ENCODE measurements around the gene VBP1.

Gene VBP1

DNA sequence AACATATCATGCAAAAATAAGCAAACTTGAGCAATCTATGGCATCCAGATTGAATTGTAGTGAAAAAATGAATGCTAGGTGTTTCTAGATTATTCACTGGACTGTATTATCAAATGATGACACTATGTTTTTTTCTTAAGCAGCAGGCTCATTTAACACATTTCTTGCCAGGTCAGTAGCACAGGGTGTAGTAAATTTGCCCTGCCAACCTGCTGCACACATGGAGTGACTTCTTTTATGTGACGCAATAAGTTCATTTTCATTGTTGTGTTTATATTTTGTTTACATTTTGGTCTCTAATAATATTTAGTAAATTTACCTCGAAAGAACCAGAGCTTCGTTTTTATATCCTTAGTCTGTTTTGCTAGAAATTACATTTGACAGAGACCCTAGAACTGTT lies 9.5 kb downstream of the VBP1 start:
- Histone ChIP-seq H3K36me3 (ENCODE audit: control insufficient read depth, insufficient read depth, low read length, severe bottlenecking) (peaks cover 28% of the 10 kb centered on the region), H3K4me1 (ENCODE audit: control insufficient read depth, insufficient read depth, low read length) (no peaks in the 10 kb centered on the region), H3K4me3 (ENCODE audit: low read length) (no peak overlapping the region), H3K27me3 (replicated peaks; ENCODE audit: control insufficient read depth, insufficient read depth, low read length) (no peaks in the 10 kb centered on the region), H3K9me3 (ENCODE audit: control insufficient read depth, low read length) (no peaks in the 10 kb centered on the region), H3K9ac (ENCODE audit: low read length) (no peak overlapping the region)
- DNase-seq (ENCODE audit: low read depth) = no peak

DNA sequence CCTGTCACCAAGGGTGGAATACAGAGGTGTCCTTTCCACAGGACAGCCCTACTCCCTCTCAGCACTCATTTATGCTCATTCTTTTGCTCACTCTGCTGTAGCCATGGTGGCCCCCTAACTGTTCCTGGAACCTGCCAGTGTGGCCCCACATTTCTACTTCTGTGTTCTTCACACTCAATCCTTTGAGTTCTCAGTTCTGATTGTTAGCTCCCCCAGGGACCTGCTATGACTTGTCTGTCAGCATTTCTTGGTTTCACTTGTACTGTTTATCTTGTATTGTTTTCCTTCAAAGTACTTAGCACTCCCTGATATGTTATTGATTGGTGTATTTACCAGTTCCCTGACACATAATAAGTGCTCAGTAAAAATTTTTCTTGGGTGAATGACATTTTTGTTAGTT lies 14.9 kb downstream of the VBP1 start:
- Histone ChIP-seq H3K27me3 (replicated peaks; ENCODE audit: control insufficient read depth, insufficient read depth, low read length) (no peaks in the 10 kb centered on the region), H3K9ac (ENCODE audit: low read length) (no peak overlapping the region), H3K9me3 (ENCODE audit: control insufficient read depth, low read length) (no peaks in the 10 kb centered on the region), H3K36me3 (ENCODE audit: control insufficient read depth, insufficient read depth, low read length, severe bottlenecking) (peaks cover 28% of the 10 kb centered on the region), H3K4me3 (ENCODE audit: low read length) (no peak overlapping the region), H3K4me1 (ENCODE audit: control insufficient read depth, insufficient read depth, low read length) (no peaks in the 10 kb centered on the region)
- no peak for DNase-seq (ENCODE audit: low read depth)

DNA sequence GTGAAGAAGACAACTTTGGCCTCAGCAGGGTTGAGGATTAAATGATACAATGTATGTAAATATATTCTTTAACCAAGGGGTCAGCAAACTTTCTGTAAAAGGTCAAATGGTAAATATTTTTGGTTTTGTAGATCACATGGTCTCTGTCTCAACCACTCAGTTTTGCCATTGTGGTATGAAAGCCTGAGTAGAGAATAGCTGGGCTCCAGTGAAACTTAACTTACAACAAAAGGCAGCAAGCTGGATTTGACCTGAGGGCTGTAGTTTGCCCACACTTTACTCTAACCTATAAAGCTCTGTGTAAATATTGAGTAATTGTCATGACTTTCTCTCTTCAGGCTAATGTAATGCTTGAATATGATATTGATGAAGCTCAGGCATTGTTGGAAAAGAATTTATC lies 19.6 kb downstream of the VBP1 start:
- no peak overlapping the region for H3K9ac ChIP-seq (ENCODE audit: low read length)
- no peaks in the 10 kb centered on the region for H3K9me3 ChIP-seq (ENCODE audit: control insufficient read depth, low read length)
- H3K27me3 ChIP-seq (replicated peaks; ENCODE audit: control insufficient read depth, insufficient read depth, low read length) = no peaks in the 10 kb centered on the region
- H3K4me3 ChIP-seq (ENCODE audit: low read length) = no peak overlapping the region
- no peaks in the 10 kb centered on the region for H3K4me1 ChIP-seq (ENCODE audit: control insufficient read depth, insufficient read depth, low read length)
- peaks cover 38% of the 10 kb centered on the region for H3K36me3 ChIP-seq (ENCODE audit: control insufficient read depth, insufficient read depth, low read length, severe bottlenecking)
- no peak for DNase-seq (ENCODE audit: low read depth)

DNA sequence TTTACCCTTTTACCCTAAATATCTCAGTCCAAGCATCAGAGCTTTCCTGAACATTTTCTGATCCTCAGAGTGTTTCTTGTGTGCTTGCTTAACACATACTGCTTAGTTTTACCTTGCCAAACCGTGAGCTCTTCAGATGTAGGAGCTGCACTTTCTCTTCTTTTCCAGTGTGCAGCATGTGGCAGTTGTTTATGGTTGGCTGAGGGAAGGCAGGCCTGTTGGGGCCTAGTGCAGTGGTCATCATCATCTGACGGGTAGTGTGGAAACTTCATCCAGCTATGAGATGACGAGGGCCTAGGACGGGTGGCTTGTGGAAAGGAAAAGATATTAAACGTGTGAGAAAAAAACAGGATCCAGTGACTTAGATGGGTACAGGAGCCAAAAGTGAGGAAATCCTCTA lies 21.5 kb downstream of the VBP1 start:
- Histone ChIP-seq H3K9ac (ENCODE audit: low read length) (no peak overlapping the region), H3K4me3 (ENCODE audit: low read length) (no peak overlapping the region), H3K36me3 (ENCODE audit: control insufficient read depth, insufficient read depth, low read length, severe bottlenecking) (peaks cover 37% of the 10 kb centered on the region), H3K27me3 (replicated peaks; ENCODE audit: control insufficient read depth, insufficient read depth, low read length) (no peaks in the 10 kb centered on the region), H3K4me1 (ENCODE audit: control insufficient read depth, insufficient read depth, low read length) (no peaks in the 10 kb centered on the region), H3K9me3 (ENCODE audit: control insufficient read depth, low read length) (no peaks in the 10 kb centered on the region)
- DNase-seq (ENCODE audit: low read depth) = no peak

DNA sequence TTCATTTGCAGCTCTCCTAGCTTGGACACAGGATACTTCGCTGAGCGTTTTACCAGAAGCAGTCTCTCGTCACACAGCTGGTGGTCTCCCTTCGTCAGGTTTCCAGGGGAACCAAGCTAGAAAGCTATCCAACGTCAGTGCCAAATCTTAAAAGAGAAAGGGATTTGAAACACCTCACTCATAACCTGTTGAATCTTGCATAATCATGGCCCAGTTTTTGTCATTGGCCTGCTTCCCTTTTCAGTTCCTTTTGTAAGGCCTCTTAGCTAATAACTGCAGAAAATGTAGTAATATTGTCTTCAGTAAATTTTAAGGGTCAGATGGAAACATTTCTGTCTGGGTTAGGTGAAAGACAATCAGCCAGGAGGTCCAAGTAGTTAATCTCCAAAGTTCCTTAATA lies 26.0 kb downstream of the VBP1 start:
- Histone ChIP-seq H3K36me3 (ENCODE audit: control insufficient read depth, insufficient read depth, low read length, severe bottlenecking) (peaks cover 26% of the 10 kb centered on the region), H3K27me3 (replicated peaks; ENCODE audit: control insufficient read depth, insufficient read depth, low read length) (no peaks in the 10 kb centered on the region), H3K4me1 (ENCODE audit: control insufficient read depth, insufficient read depth, low read length) (no peaks in the 10 kb centered on the region), H3K9ac (ENCODE audit: low read length) (no peak overlapping the region), H3K4me3 (ENCODE audit: low read length) (no peak overlapping the region), H3K9me3 (ENCODE audit: control insufficient read depth, low read length) (no peaks in the 10 kb centered on the region)
- no peak for DNase-seq (ENCODE audit: low read depth)

DNA sequence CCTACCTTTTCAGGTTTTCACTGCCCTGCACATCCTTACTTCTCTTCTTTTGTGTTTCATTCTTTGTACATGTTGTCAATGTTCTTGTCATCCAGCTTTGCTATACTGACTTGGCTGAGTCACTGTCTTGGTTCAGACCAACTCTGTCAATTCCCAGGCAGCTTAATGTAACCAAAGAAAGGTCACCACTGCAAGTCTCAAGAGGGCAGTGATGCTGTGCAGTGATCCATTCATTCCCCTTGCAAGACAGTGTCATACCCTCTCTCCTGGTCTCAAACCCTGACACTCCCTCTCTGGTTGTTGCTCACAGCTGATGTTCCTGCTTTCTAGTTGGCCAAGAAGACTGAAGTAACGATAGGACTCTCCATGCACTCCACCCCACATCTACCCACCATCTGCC lies 30.5 kb downstream of the VBP1 start:
- peaks cover 2% of the 10 kb centered on the region for H3K9me3 ChIP-seq (ENCODE audit: control insufficient read depth, low read length)
- no peak for DNase-seq (ENCODE audit: low read depth)

DNA sequence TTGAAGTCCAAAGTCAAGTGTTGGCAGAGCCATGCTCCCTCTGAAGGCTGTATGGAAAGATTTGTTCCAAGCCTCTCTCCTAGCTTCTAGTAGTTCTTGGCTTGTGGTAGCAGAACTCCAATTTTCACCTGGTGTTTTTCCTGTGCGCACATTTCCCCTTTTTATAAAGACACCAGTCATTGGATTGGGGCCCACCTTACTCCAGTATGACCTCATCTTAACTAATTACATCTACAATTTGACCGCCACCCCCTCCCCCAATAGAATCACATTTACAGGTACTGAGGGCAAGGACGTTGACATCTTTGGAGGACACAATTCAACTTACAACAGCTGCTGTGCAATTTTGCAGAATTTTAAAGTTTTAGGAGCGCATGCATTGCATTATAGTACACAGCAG lies 31.2 kb downstream of the VBP1 start:
- Histone ChIP-seq H3K4me1 (ENCODE audit: control insufficient read depth, insufficient read depth, low read length) (no peaks in the 10 kb centered on the region), H3K9me3 (ENCODE audit: control insufficient read depth, low read length) (peaks cover 4% of the 10 kb centered on the region), H3K36me3 (ENCODE audit: control insufficient read depth, insufficient read depth, low read length, severe bottlenecking) (no peaks in the 10 kb centered on the region), H3K9ac (ENCODE audit: low read length) (no peak overlapping the region), H3K4me3 (ENCODE audit: low read length) (no peak overlapping the region), H3K27me3 (replicated peaks; ENCODE audit: control insufficient read depth, insufficient read depth, low read length) (no peaks in the 10 kb centered on the region)
- no peak for DNase-seq (ENCODE audit: low read depth)

More for the DNA sequence above, 30.5 kb downstream of the VBP1 start:
- Histone ChIP-seq H3K4me3 (ENCODE audit: low read length) (no peak overlapping the region), H3K9ac (ENCODE audit: low read length) (no peak overlapping the region), H3K36me3 (ENCODE audit: control insufficient read depth, insufficient read depth, low read length, severe bottlenecking) (no peaks in the 10 kb centered on the region), H3K4me1 (ENCODE audit: control insufficient read depth, insufficient read depth, low read length) (no peaks in the 10 kb centered on the region), H3K27me3 (replicated peaks; ENCODE audit: control insufficient read depth, insufficient read depth, low read length) (no peaks in the 10 kb centered on the region)

DNA sequence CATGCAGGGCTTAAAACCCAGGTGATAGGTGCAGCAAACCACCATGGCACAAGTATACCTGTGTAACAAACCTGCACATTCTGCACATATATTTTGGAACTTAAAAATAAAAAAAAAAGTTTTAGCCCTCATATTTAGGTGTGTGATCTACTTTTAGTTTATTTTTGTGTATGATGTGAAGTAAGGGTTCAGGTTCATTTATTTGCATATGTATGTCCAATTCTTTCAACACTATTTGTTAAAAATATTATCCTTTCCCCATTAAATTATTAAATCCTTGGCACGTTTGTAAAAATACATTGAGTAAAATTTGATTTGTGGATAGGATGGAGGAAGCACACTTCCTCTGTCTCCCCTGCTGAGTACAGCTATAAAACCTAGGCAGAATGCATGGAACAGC lies 35.1 kb downstream of the VBP1 start:
- no peaks in the 10 kb centered on the region for H3K27me3 ChIP-seq (replicated peaks; ENCODE audit: control insufficient read depth, insufficient read depth, low read length)
- DNase-seq (ENCODE audit: low read depth) = no peak
- H3K9ac ChIP-seq (ENCODE audit: low read length) = no peak overlapping the region
- H3K4me3 ChIP-seq (ENCODE audit: low read length) = no peak overlapping the region
- H3K9me3 ChIP-seq (ENCODE audit: control insufficient read depth, low read length) = peaks cover 4% of the 10 kb centered on the region
- no peaks in the 10 kb centered on the region for H3K36me3 ChIP-seq (ENCODE audit: control insufficient read depth, insufficient read depth, low read length, severe bottlenecking)
- no peaks in the 10 kb centered on the region for H3K4me1 ChIP-seq (ENCODE audit: control insufficient read depth, insufficient read depth, low read length)

DNA sequence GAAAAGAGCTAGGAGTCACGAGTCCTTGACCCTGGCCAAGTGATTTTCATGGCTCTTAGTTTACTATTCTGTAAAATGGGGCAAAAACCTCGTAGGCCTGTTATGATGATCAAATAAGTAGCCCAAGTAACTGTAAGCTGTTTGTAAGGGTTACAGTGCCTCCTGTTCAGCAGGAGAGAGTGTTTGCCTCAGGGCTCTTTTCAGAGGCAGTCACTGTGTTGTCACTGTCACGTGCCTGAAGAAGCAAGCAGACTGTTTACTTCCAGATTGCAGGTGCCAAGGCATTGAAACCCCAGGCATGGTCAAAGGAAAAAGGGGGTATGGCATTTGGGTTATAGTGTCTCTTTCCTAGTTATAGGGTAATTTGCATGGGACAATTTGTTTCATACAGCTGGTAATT lies 43.5 kb downstream of the VBP1 start:
- Histone ChIP-seq H3K27me3 (replicated peaks; ENCODE audit: control insufficient read depth, insufficient read depth, low read length) (no peaks in the 10 kb centered on the region), H3K4me3 (ENCODE audit: low read length) (no peak overlapping the region), H3K36me3 (ENCODE audit: control insufficient read depth, insufficient read depth, low read length, severe bottlenecking) (no peaks in the 10 kb centered on the region), H3K9ac (ENCODE audit: low read length) (no peak overlapping the region), H3K4me1 (ENCODE audit: control insufficient read depth, insufficient read depth, low read length) (no peaks in the 10 kb centered on the region), H3K9me3 (ENCODE audit: control insufficient read depth, low read length) (no peaks in the 10 kb centered on the region)
- DNase-seq (ENCODE audit: low read depth) = no peak

DNA sequence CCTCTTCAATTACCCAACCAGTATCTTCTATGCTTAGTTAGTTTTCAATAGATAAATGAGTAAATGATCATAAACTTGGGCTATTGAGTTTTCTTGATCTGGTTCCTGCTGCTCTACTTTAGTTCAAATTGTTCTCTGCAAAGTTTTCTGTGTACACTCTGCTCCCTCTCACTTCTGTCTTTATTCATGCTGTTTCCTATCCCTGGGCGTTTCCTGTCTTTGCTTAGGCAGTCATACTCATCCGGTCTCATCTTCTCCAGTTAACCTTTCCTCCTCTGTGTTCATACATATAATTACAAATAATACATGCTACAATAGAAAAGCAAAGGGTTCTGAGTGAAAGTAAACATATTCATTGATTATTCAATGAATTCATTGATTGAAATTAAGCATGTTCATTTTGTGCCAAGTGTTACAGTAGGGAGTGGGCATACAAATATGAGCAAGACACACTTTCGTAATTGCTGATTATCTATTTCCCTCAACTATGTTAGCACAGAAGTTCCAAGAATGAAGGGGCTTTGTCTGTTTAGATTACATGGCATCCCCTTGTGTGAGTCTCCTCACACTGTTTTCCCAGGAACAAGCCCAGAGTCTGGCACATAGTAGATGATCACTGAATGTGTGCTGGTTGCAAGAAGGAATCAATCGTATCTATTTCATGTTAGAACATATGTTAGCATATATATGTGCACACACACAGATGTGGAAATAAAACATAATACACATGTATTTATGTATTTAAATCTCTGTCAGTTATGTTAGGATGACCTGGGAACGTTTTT lies 46.9 kb downstream of the VBP1 start:
- no peaks in the 10 kb centered on the region for H3K27me3 ChIP-seq (replicated peaks; ENCODE audit: control insufficient read depth, insufficient read depth, low read length)
- H3K36me3 ChIP-seq (ENCODE audit: control insufficient read depth, insufficient read depth, low read length, severe bottlenecking) = no peaks in the 10 kb centered on the region
- H3K4me3 ChIP-seq (ENCODE audit: low read length) = no peak overlapping the region
- no peaks in the 10 kb centered on the region for H3K4me1 ChIP-seq (ENCODE audit: control insufficient read depth, insufficient read depth, low read length)
- H3K9ac ChIP-seq (ENCODE audit: low read length) = no peak overlapping the region
- no peaks in the 10 kb centered on the region for H3K9me3 ChIP-seq (ENCODE audit: control insufficient read depth, low read length)
- DNase-seq (ENCODE audit: low read depth) = peak; percentile 1

DNA sequence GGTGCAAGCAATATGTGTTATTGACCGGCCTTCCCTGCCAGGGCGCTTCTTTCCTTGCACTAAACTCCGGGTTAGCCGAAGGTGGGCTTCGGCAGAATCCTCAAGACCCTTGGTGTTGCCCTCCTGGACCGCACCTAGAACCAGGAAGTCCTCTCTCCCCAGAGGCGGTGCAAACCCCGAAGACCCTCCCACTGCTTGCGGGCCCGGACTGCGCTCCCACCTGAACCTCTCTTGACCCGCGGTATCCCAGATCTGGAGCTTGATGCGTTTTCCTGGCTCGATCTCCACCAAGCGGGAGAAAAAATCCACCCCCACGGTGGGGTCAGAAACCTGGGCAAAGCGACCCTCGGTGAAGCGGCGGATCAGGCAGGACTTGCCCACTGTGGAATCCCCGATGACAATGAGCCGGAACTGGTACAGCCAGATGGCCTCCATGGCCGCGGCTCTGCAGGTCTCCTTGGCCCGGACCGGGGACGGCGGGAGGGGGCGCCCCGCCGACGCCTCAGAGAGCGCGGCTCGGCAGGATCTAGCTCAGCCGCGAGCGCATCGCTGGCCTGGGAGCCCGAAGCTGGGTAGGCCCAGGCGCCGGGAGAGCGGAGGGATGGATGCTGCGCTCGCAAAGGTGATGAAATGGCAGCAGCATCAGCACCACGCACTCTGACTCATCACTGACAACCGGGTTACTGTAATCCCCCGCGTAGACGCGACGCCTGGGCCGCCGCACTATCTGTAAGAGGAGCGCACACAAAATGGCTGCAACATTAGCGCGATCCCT lies 47.8 kb downstream of the VBP1 start, which contains the start of gene RAB39B:
Gene RAB39B (minus strand): TSS at position 638 of the 775 bp plus-strand sequence. CDS start 203 bp downstream, at position 435.
- Histone ChIP-seq H3K4me3 (ENCODE audit: low read length) (no peak within 1 kb of the TSS), H3K9me3 (ENCODE audit: control insufficient read depth, low read length) (no peaks in the 10 kb centered on the region), H3K27me3 (replicated peaks; ENCODE audit: control insufficient read depth, insufficient read depth, low read length) (no peaks in the 10 kb centered on the region), H3K36me3 (ENCODE audit: control insufficient read depth, insufficient read depth, low read length, severe bottlenecking) (no peaks in the 10 kb centered on the region), H3K4me1 (ENCODE audit: control insufficient read depth, insufficient read depth, low read length) (no peaks in the 10 kb centered on the region), H3K9ac (ENCODE audit: low read length) (no peak within 1 kb of the TSS)
- peak; percentile 63 for DNase-seq (ENCODE audit: low read depth)
